Measurements from ENCODE around the gene FKBP10.
"Not testable (repeated sequence)": the region's sequence is repeated elsewhere in the genome, so short reads cannot be mapped to it uniquely, and the experiment has no call there.

The FKBP10 gene

DNA sequence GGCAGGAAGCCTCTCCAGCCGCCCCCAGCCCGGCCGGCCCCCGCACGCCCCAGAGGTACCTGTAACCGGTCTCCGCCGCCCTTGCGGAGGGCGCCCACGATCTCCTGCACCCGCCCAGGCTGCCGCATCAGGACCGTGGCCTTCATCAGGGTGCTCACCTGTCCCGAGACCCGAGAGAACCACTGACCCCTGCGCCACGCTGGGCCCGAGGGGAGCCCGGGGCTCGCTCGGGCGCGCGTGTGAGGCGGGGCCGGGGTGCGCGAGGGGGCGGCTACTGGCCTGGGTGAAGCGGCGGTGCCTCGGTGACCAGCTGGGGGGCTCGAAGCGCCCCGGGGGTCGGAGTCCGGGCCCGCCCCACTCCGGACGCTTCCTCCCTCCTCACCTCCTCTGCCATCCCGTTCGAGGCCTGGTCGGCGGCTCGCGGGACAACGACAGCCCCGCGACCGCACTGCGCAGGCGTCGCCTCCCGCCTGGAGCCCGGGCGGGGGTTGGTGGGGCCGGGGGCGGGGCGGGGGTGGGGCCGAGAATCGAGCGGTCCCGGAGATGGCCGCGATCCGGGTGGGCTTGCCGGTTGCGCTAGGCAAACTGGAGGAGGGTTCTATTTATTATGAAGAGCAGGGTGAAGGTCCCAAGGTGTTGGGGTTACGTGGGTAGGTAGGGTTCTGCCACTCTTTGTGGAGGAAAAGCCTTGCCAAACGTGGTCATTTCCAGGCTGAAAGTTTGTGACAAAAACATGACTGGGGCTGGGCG lies 23.2 kb downstream of the FKBP10 start, which contains the start of gene NT5C3B:
Gene NT5C3B, minus strand, starts transcription at position 433 of the 750 bp plus-strand sequence. Its CDS starts 39 bp downstream, at position 394.
- in situ Hi-C loops (cut with HindIII; ENCODE audit: low sequenced_read_pairs), result no loop called here

- in situ Hi-C loops (cut with HindIII; ENCODE audit: low sequenced_read_pairs), result no loop called here
These were observed 23.9 kb downstream of the FKBP10 start for GRCh38 chr17:41836550-41837196.

DNA sequence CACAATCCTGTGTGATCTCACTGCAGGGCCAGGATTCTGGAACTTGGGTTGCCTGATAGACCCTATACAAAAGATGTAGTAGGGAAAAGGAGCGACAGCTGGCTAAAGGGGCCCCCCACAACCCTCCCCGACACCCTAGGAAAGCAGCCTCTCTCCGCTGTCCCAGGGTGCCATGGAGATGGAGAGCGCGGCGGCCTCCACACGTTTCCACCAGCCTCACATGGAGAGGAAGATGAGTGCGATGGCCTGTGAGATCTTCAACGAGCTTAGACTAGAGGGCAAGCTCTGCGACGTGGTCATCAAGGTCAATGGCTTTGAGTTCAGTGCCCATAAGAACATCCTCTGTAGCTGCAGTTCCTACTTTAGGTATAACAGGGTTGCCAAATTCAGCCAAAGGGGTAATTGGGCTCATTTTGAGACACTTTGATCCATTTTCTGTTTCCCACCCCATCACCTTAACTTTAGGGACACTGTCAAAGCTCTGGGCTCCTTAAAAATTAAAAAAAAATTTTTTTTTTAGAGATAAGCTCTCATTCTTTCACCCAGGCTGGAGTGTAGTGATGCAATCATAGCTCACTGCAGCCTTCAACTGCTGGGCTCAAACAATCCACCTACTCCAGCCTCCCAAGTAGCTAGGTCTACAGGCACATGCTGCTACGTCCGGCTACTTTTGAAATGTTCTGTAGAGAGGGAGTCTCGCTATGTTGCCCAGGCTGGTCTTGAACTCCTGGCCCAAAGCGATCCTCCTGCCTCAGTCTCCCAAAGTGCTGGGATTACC lies 25.1 kb downstream of the FKBP10 start, which contains the start of gene KLHL10:
Gene KLHL10, plus strand, starts transcription at position 65 of the 778 bp plus-strand sequence. Its CDS starts 108 bp downstream, at position 173.
- in situ Hi-C loops (cut with HindIII; ENCODE audit: low sequenced_read_pairs), result no loop called here

GRCh38 chr17:41839448-41839847 lies 26.6 kb downstream of the FKBP10 start:
- in situ Hi-C loops (cut with HindIII; ENCODE audit: low sequenced_read_pairs), result not testable (repeated sequence)

DNA sequence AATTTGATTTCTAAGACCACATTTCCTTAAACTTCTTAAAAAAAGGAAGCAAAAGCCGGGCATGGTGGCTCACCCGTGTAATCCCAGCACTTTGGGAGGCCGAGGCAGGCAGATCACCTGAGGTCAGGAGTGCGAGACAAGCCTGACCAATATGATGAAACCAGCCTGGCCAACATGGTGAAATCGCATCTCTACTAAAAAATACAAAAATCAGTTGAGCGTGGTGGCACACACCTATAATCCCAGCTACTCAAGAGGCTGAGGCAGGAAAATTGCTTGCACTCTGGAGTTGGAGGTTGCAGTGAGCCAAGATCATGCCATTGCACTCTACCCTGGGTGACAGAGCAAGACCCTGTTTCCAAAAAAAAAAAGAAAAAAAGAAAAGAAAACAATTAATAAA lies 28.0 kb downstream of the FKBP10 start:
- in situ Hi-C loops (cut with HindIII; ENCODE audit: low sequenced_read_pairs), result not testable (repeated sequence)

DNA sequence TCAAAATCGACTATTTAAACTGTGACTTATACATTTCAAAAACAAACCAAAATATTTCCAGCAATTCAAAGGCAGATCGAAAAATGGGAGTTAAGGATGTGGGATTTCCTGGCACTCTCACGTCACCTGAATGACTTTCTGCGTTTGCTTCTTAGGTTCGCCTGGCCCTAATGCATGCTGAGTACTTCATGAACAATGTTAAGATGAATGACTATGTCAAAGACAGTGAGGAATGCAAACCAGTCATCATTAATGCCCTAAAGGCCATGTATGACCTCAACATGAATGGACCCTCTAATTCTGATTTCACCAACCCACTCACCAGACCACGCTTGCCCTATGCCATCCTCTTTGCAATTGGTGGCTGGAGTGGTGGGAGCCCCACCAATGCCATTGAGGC lies 32.2 kb downstream of the FKBP10 start:
- in situ Hi-C loops (cut with HindIII; ENCODE audit: low sequenced_read_pairs), result no loop called here

DNA sequence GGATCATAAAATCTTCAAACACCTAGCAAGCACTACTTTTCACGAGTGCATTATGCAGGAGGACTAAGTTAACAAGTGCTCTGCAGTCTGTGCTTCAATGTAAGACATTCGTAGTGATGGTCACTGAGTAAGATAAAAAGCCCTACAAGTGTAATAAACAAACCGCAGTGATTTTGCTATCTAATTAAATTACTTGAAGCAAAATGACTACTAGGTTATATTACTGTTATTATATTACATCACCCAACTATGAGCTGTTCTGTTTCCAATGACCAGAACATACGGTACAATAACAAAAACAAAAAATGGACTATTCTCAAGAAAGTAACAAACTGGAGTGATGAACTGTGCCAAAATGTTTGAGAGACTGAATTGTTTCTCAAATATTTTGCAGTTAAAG lies 36.0 kb downstream of the FKBP10 start:
- in situ Hi-C loops (cut with HindIII; ENCODE audit: low sequenced_read_pairs), result no loop called here

DNA sequence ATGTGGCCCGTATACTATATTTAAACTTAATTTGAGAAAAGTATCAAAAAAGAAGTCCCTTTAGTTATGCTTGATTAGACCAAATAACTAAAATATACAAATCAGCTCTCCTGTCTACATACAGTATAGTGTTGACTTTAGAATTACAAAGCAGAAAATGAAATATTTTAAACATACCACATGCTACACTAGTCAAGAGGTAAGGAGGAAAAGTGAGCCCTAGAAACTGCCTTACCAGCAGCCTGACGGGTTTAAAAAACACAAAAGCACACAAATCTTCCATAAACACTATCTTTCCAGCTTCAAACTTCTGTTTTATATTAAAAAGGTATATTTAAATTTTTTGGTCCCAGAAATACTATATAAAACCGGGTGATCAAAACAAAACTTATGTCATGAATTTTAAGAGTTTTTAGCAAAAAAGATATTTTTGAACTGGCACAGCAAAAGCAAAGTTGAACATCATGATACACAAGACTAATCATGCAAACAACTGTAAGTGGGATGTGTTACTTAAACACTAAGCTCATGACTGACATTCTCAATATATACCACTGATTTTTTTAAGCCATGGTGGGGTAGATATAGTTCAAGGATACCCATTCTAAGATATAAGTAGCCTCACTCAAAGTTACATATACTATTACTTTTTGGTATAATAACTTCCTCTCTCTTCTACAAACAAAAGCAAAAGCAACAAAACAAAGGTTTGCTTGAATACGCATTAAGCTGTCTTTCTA lies 36.6 kb downstream of the FKBP10 start:
- in situ Hi-C loops (cut with HindIII; ENCODE audit: low sequenced_read_pairs), result no loop called here

DNA sequence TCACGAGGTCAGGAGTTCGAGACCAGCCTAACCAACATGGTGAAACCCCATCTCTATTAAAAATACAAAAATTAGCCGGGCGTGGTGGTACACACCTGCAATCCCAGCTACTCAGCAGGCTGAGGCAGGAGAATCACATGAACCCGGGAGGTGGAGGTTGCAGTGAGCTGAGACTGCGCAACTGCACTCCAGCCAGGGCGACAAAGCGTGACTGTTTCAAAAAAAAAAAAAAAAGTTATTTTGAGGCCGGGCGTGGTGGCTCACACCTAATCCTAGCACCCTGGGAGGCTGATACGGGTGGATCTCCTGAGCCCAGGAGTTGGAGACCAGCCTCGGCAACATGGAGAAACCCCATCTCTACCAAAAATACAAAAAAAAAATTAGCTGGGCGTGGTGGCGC lies 38.6 kb downstream of the FKBP10 start:
- in situ Hi-C loops (cut with HindIII; ENCODE audit: low sequenced_read_pairs), result not testable (repeated sequence)

GRCh38 chr17:41860254-41860931 lies 47.6 kb downstream of the FKBP10 start:
- in situ Hi-C loops (cut with HindIII; ENCODE audit: low sequenced_read_pairs), result no loop called here

DNA sequence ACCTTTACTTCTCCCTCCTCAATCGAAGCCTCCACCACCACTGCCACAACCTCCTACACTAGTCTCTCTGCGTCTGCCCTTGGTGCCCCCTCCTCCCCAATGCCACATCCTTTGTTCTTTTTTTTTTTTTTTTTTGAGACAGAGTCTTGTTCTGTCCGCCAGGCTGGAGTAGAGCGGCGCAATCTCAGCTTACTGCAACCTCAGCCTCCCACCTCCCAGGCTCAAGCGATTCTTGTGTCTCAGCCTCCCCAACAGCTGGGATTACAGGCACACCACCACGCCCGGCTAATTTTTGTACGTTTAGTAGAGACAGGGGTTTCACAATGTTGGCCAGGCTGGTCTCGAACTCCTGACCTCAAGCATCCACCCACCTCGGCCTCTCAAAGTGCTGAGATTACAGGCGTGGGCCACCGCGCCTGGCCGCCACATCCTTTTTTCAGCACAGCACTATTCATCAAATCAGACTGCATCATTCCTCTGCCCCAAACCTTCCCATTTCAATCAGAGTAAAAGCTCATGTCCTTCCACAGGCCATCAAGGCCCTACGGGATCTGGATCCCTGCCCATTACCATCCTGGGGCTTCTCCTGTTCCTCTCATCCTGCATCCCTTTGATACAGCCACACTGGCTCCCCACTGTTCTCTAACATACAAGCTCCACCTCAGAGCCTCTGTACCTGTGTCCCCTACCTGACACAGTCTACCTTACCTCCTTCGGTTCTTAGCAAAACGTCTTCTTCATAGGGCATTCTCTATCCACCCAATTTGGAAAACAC lies 50.5 kb downstream of the FKBP10 start:
- in situ Hi-C loops (cut with HindIII; ENCODE audit: low sequenced_read_pairs), result no loop called here

DNA sequence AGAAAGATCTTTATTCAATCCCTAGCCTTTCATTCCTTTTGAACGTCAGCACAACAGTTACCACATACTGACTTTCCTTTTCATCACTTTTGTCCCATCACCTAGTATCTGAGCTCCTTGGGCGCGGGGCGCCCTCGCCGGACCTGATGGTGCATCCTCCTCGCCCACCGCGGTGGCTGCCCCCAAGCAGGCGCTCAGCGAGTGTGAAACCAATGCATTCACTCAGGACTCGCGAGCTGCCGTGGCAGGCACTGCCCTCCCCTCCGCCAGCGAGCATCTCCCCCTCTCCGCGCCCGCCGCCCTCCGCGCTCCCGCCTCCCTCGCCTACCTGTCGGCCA lies 51.7 kb downstream of the FKBP10 start:
- in situ Hi-C loops (cut with HindIII; ENCODE audit: low sequenced_read_pairs), result no loop called here

- in situ Hi-C loops (cut with HindIII; ENCODE audit: low sequenced_read_pairs), result no loop called here
These were observed 52.2 kb downstream of the FKBP10 start, which contains the start of gene KLHL11 for GRCh38 chr17:41864836-41865595. Gene KLHL11 (minus strand): TSS chr17:41865423. CDS start chr17:41865370, 53 bp downstream.

DNA sequence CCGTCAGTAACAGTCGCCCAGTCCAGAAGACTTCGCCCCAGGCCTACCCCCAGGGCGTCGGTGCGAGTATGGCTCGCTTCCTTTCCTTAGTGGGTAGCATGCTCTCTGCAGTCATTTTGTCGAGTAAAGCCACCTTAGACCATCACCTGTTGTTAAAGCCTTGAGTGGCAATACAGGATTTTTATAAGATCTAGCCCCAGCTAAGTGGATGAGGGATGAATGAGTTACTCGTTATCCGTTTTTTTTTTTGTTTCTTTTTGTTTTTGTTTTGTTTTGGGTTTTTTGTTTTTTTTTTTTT lies 52.7 kb downstream of the FKBP10 start:
- in situ Hi-C loops (cut with HindIII; ENCODE audit: low sequenced_read_pairs), result no loop called here

DNA sequence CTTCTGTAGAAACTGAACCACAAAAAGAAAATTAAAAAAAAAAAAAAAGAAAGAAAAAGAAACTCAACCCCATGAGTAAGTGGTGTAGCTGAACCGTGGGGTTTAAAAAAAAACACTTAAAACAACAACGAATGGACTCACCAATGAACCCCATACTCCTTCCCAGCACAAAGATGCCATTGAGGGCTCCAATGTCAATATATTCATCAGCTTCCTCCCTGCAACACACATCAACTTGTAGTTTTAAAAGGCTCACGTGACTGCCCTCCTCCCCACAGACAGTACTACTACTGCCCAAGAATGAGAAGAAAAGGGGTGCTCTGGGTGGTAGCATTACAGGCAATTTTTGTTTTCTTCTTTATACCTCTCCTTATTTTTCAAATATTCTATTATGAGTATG lies 55.8 kb downstream of the FKBP10 start:
- in situ Hi-C loops (cut with HindIII; ENCODE audit: low sequenced_read_pairs), result no loop called here

DNA sequence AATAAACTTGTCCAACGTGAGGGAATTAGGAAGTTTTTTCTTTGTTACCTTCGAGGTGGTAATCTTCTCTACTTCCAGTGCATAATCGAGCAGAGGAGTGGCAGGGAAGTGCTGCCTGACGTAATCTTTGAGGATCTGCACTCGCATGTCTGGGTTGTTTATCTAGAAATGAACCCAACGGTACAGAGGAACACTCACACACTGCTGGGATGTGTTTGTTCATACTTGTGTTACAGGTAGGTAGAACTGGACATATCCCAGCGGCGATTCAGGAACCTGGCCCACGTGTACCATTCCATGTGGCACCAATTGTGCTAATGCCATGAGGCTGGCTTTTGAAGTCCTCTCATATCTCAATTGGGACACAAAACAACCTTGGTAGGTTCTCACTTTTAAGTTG lies 56.6 kb downstream of the FKBP10 start:
- in situ Hi-C loops (cut with HindIII; ENCODE audit: low sequenced_read_pairs), result no loop called here

- in situ Hi-C loops (cut with HindIII; ENCODE audit: low sequenced_read_pairs), result no loop called here
These were observed 57.3 kb downstream of the FKBP10 start for GRCh38 chr17:41870097-41870496.

DNA sequence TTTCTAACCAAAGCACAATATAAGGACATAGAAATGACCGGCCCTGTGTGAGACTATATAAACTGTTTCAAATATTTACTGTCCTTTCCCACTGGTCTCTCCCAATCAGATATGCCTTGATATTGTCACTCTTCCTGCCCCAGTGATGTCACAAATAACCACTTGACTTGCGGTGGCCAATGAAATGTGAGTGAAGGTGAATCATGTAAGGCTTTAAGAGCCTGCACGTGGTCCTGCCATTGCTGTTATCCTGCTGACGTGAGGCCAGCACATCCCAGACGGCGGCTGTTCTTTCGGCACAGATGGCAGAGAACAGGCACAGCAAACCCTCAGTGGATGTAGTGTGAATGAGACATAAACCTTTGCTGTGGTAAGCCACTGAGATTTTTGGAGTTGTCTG lies 57.8 kb downstream of the FKBP10 start:
- in situ Hi-C loops (cut with HindIII; ENCODE audit: low sequenced_read_pairs), result no loop called here

DNA sequence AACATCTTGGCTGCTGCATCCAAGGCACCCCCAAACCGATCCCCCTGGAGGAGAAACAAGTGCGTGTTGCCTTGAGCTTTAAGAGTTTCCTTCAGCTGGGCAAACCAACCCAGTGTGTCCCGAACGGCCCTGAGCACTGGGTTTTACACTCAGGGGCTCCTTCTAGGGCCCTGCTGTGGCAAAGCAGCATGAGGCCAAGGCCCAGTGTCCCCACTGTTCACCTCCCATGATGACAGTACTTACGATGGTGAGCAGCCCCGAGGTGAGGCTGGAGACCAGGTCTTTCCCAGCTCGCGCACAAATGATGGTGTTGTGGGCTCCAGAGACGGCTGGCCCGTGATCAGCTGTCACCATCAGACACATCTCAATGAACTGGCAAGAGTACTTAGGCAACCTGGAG lies 59.0 kb downstream of the FKBP10 start:
- in situ Hi-C loops (cut with HindIII; ENCODE audit: low sequenced_read_pairs), result no loop called here
